DMS153 (cell line): ENCODE results near the gene MAP3K20.
"Not testable (repeated sequence)": the region's sequence is repeated elsewhere in the genome, so short reads cannot be mapped to it uniquely, and the experiment has no call there.

Source experiments
- DNase-seq: peaks from one replicate; lab custom pipeline; 2025; lab: John Stamatoyannopoulos, UW

The MAP3K20 gene

DNA sequence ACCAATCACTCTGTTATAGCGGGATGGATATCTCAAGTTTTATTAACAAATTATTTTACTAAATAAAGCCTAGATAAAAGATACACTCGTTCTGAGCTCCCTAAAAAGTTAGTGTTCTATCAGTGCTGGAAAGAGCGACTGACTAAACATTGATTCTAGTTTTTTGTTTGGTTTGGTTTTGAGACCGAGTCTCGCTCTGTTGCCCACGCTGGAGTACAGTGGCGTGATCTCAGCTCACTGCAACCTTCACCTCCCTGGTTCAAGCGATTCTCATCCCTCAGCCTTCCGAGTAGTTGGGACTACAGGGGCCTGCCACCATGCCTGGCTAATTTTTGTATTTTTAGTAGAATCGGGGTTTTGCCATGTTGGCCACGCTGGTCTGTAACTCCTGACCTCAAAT lies 205.2 kb downstream of the MAP3K20 start:
- no peak for DNase-seq

DNA sequence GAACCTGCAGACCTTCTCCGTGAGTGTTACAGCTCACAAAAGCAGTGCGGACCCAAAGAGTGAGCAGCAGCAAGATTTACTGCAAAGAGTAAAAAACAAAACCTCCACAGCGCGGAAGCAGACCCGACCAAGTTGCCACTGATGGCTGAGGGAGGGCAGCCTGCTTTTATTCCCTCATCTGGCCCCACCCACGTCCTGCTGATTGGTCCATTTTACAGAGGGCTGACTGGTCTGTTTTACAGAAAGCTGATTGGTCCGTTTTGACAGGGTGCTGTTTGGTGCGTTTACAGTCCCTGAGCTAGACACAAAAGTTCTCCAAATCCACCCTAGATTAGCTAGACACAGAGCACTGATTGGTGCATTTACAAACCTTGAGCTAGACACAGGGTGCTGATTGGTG lies 206.3 kb downstream of the MAP3K20 start:
- DNase-seq: not testable (repeated sequence)

DNA sequence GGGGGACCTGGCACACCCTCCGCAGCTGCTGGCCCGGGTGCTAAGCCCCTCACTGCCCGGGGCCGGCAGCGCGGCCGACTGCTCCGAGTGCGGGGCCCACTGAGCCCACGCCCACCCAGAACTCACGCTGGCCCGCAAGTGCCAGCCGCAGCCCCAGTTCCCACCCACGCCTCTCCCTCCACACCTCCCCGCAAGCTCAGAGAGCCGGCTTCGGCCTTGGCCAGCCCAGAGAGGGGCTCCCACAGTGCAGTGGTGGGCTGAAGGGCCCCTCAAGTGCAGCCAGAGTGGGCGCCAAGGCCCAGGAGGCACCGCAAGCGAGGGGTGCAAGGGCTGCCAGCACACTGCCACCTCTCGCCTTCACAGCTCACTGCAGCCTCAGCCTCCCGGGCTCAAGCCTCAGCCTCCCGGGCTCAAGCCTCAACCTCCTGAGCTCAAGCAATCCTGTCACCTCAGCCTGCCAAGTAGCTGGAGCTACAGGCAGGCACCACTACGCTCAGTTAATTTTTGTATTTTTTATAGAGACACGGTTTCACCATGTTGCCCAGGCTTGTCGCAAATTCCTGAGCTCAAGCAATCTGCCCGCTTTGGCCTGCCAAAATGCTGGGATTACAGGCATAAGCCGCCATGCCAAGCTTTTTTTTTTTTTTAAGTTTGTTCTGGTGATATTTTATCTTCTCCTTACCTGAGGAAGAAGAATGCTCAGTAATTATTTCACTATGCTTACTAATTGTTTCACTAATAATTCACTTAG lies 207.3 kb downstream of the MAP3K20 start:
- no peak for DNase-seq

DNA sequence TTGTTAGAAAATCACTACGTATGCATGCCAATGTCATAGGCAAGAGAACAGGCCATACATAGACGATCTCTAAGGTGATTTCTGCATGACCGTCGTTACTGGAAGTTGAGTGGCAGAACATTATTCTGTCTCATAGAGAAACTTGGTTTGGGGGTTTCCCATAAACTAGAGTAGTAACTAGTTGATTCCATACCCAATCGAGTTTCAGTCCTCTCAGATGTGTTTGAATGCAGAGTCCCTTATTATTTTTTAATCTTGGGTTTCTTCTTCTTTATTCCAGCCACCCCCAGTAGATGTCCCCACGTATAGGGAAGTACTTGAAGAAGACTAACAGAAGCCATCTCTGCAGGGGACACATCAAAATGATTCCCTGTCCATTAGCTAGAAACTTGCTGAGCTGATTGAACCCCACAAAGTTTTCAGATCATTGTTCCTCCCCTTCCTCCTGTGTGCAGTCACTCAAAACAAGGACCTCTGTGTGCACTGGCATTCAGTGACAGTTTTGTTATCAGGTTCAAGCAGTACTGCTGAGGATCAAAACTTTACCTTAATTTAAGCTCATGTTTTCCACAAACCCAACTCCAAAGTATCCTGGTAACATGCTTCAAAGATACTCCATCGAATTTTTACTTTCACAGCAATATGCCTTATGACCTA lies 210.6 kb downstream of the MAP3K20 start:
- no peak for DNase-seq

DNA sequence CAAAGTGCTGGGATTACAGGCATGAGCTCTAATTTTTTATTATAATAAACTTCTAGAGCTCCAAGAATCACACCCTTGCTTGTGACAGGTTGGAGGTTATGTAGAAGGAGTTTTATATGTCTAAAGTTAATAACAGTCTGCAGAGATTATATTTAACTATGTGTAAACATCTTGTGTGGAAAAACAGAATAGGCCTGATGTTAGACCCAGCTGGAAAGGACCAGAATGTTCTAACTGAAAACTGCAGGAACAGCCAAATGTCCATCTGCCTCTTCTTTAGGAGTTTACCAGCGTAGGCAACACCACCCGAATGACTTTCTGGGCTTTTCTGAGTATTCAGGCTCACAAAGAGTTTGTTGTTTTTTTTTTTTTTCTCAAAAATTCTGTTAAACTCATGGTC lies 211.9 kb downstream of the MAP3K20 start:
- no peak for DNase-seq

DNA sequence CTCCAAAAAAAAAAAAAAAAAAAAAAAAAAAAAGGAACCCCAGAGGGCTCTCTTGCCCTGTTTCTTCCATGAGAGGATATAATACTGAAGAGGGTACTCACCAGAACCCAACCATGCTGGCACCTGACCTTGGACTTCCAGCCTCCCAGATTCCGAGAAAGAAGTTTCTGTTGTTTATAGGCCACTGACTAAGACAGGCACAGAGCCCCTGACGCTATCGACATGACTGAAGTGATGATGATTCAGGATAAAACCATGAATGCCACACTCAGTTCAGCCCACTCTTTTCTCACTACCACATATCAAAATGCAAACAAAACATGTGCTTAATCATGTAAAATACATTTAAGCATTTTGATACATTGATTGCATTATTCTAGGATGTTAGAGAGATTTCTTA lies 212.9 kb downstream of the MAP3K20 start:
- DNase-seq: no peak

DNA sequence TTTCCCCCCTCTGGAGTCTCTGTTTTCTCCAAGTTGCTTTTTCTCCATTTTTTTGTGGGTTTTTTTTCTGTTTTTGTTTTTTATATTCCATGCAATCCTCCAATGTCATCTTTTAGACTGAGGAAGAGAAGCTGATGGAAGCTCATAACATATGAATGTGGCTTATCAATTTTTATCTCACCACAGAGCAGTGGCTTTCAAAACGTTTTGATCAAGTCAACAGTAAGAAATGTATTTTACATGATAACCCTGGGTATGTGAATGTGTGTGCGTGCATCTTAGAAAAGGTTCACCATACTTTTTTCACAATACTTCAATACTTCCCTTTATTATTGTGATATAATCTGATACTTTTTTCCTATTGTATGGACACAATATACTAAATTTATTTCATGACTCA lies 214.4 kb downstream of the MAP3K20 start:
- no peak for DNase-seq

DNA sequence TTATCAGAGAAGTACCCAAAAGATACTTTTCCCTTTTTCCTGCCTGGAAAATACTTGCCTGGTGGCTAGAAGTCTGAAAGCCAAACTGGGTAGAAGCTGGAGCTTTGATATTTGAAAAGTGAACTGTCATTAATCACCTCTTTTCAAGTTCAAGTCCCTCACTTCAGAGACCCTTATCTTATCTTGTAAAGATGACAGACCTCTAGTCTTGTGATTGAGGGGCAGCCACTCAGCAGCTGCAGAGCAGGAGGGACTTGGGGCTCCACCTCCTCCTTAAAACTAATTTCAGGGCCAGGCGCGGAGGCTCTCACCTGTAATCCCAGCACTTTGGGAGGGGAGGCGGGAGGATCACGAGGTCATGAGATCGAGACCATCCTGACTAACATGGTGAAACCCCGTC lies 214.9 kb downstream of the MAP3K20 start:
- DNase-seq: no peak

DNA sequence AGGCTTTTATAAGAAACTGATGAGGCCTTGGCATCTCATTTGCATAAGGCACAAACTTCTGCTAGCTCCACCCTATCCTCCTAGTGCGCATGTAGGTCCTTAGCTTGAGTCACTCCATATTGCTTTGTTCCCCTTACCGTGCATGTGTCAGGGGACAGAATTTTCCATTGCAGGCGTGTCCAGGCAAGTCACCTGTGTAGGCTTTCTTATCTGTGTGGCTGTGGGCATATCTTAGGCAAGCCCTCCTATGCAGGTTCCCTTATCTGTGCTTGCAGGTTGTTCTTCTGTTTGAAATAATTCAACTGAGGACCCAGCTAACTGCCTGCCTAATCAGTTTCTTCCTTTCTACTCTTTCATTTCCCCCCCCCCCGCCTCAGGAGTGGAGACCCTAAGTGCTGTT lies 215.8 kb downstream of the MAP3K20 start:
- no peak for DNase-seq

DNA sequence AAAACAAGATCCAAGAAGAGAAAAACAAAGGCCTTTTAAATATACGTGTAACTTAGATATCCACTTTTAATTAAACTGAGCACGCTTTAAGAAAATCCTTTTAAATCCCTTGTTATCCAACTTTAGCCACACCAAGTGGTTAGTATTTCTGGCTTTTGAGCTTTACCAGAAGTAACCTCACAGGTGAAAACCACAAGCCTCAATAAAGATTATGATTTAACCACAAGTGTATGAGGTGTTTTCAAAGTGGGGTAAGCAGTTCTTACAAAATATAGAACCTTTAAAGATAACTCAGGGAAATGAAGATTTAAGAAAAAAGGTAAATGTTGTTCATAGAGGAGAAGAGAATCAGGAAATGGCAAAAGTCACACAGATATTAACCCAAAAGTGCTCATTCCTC lies 220.6 kb downstream of the MAP3K20 start:
- DNase-seq: no peak

DNA sequence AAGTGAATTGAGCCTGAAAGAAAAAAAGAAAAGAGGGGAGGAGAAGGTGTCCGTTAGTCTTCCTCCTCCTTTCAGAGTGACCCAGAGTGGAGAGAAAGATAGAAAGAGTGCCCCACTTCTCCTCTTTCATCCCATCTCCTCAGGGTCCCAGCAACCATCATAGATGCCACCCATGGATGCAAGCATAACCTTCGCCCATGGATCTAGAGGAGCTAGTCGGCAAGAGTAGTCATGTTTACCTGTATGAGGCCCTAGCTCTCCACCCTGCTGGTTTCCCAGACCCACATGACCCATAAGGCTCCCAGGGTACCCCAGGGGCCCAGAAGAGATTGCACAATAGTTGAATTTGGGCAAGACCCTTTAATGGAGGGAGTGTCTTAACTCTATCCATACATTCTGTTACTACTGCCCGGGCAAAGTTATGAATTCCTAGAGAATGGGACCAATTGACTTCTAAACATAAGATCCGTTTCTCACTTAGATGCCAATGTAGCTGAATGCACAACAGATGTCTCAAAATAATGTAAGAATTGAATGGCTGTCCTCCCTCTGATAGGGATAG lies 223.0 kb downstream of the MAP3K20 start:
- DNase-seq: no peak

DNA sequence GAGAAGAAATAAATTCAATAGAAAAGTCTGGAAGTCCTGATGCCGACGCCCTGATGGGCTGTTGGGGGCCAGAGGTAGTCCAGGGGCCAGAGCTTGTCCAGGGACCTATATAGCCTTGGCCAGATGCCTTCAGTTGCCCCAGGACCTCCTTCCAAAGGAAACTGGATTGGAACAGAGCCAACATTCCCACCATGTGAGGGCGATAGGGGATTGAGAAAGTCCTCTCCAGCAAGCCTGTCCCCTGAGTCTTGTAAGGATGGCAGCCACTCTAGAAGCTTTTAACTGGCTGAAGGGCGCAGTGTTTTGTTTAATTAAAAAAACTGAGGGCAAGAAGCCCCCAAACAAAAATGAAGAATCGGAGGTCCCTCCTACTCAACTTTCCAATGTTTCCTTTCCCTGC lies 224.1 kb downstream of the MAP3K20 start:
- DNase-seq: no peak

DNA sequence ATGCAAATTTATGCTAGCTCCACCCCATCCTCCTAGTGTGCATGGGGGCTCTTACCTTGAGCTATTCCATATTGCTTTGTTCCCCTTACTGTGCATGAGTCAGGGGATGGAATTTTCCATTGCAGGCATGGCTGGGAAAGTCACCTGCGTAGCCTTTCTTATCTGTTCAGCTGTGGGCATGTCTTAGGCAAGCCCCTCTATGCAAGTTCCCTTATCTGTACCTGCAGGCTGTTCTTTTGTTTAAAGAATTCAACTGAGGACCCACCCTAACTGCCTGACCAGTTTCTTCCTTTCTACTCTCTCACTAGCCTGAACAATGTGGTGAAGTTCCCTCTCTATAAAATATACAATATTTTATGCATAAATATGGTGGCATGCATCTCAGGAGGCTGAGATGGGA lies 224.8 kb downstream of the MAP3K20 start:
- DNase-seq: no peak

DNA sequence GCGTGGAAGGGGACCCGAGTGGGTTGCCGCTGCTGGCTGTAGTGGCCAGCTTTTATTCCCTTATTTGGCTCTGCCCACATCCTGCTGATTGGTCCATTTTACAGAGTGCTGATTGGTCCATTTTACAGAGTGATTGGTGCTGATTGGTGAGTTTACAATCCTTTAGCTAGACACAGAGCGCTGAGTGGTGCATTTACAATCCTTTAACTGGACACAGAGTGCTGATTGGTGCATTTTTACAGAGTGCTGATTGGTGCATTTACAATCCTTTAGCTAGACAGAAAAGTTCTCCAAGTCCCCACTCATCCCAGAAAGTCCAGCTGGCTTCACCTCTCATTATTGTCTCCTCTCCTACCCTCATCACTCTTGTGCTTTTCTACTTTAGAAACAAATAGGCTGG lies 225.9 kb downstream of the MAP3K20 start:
- not testable (repeated sequence) for DNase-seq

DNA sequence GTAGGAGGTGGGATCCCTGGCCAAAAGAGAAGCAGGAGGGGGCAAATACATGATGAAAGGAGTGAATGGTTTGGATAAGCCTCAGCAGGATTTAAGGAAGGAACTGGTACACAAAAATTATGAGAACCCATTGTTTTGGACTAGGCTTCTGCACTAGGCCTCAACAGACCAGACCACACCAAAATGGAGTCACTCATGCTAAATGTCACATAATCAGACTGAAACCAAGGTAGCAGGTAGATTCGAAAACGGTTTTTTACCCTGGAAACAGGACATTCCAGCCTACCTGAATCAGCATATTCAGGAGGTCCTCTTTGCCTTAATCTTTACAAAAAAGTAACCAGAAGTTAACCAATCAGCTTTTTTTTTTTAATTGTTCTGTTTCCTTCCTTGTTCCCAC lies 229.7 kb downstream of the MAP3K20 start:
- DNase-seq: no peak

DNA sequence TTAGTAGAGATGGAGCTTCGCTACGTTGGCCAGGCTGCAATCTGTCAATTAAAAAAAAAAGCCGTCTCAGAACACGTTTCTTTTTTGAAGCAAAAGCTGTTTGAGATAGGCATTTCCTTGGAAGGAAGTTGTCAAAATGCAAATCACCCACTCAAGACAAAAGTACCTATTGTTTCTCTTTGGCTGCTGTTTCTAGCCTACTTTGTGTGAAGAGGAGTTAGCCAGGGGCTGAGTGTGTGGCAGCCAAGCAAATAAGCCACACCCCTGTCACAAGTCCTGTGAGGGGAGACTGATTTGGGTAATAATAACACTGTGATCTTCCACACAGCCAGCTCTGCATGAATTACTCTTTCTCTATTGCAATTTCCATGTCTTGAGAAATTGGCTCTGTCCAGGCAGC lies 231.6 kb downstream of the MAP3K20 start:
- DNase-seq: no peak

DNA sequence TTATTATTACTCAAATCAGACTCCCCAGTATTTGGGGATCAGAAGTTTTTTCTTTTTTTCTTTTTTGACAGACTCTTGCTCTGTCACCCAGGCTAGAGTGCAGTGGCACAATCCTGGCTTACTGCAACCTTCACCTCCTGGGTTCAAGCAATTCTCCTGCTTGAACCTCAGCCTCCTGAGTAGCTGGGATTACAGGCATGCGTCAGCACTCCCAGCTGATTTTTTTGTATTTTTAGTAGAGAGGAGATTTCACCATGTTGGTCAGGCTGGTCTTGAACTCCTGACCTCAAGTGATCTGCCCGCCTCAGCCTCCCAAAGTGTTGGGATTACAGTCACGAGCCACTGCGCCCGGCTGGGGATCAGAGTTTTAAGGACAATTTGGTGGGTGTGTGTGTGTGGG lies 233.7 kb downstream of the MAP3K20 start:
- not testable (repeated sequence) for DNase-seq

DNA sequence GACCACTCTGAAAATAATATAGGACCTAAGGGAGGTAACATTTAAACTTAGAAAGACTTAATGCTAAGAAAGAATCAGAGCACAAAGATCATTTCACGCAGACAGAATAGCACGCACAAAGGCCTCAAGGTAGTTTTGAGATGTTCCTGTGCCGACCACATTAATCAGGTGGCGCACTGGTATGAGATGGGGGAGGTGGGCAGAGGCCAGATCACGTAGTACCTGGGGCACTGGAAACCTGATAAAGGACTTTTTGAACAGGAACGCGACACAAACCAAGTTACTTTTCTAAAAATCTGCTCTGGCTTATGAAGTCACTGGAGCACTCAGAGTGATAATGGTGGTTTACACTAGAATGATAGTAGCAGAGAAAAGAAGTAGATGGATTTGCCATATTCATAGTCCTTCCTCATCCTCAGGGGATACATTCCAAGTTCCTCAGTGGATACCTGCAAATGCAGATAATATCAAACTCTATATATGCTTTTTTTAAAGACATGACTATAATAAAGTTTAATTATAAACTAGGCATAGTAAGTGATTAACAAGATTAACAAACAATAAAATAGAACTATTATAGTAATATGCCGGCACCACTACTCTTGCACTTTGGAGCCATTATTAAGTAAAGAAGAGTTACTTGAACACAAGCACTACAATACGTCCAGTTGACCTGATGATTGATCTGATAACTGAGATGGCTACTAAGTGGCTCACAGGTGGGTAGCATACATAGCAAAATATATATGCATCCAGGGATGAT lies 236.4 kb downstream of the MAP3K20 start:
- no peak for DNase-seq
